ENCODE measurements around the gene LLPH.

LLPH gene

GRCh38 chr12:66144791-66145754, 14.5 kb upstream of the LLPH start:
- Histone ChIP-seq H3K36me3 (ENCODE audit: low read depth) (peaks cover 63% of the 10 kb centered on the region), H3K9me3 (ENCODE audit: severe bottlenecking) (peaks cover 16% of the 10 kb centered on the region), H3K4me3 (ENCODE audit: severe bottlenecking) (no peak overlapping the region), H3K4me1 (ENCODE audit: insufficient read depth, poor library complexity, severe bottlenecking) (peaks cover 6% of the 10 kb centered on the region), H3K27ac (ENCODE audit: poor library complexity, severe bottlenecking) (peak overlapping the region; percentile 2), H3K27me3 (ENCODE audit: insufficient read depth, poor library complexity, severe bottlenecking) (no peaks in the 10 kb centered on the region)
- TF ChIP-seq CTCF (IDR thresholded peaks at IDR 0.05; ENCODE audit: poor library complexity, severe bottlenecking), result peak; percentile 92
- no peak for DNase-seq (ENCODE audit: low spot score)
- ATAC-seq (ENCODE audit: low read depth), result peak; percentile 81

- H3K4me3 ChIP-seq (ENCODE audit: severe bottlenecking), result no peak overlapping the region
- peaks cover 23% of the 10 kb centered on the region for H3K9me3 ChIP-seq (ENCODE audit: severe bottlenecking)
- TF ChIP-seq CTCF (IDR thresholded peaks at IDR 0.05; ENCODE audit: poor library complexity, severe bottlenecking), result no peak
- no peak for DNase-seq (ENCODE audit: low spot score)
- ATAC-seq (ENCODE audit: low read depth), result no peak
- no peak overlapping the region for H3K27ac ChIP-seq (ENCODE audit: poor library complexity, severe bottlenecking)
- no peaks in the 10 kb centered on the region for H3K27me3 ChIP-seq (ENCODE audit: insufficient read depth, poor library complexity, severe bottlenecking)
- H3K36me3 ChIP-seq (ENCODE audit: low read depth), result peaks cover 75% of the 10 kb centered on the region
- peaks cover 6% of the 10 kb centered on the region for H3K4me1 ChIP-seq (ENCODE audit: insufficient read depth, poor library complexity, severe bottlenecking)
Observed at GRCh38 chr12:66143868-66144267, 13.3 kb upstream of the LLPH start.

GRCh38 chr12:66142826-66143225, 12.3 kb upstream of the LLPH start:
- no peak overlapping the region for H3K27ac ChIP-seq (ENCODE audit: poor library complexity, severe bottlenecking)

GRCh38 chr12:66141299-66141698, 10.7 kb upstream of the LLPH start:
- ATAC-seq (ENCODE audit: low read depth), result no peak
- H3K36me3 ChIP-seq (ENCODE audit: low read depth), result peaks cover 89% of the 10 kb centered on the region
- H3K9me3 ChIP-seq (ENCODE audit: severe bottlenecking), result peaks cover 23% of the 10 kb centered on the region
- DNase-seq (ENCODE audit: low spot score), result no peak
- TF ChIP-seq CTCF (IDR thresholded peaks at IDR 0.05; ENCODE audit: poor library complexity, severe bottlenecking), result no peak
- H3K4me1 ChIP-seq (ENCODE audit: insufficient read depth, poor library complexity, severe bottlenecking), result peaks cover 13% of the 10 kb centered on the region
- H3K27me3 ChIP-seq (ENCODE audit: insufficient read depth, poor library complexity, severe bottlenecking), result no peaks in the 10 kb centered on the region
- H3K27ac ChIP-seq (ENCODE audit: poor library complexity, severe bottlenecking), result no peak overlapping the region
- H3K4me3 ChIP-seq (ENCODE audit: severe bottlenecking), result no peak overlapping the region

More at GRCh38 chr12:66142826-66143225, 12.3 kb upstream of the LLPH start:
- Histone ChIP-seq H3K36me3 (ENCODE audit: low read depth) (peaks cover 79% of the 10 kb centered on the region), H3K9me3 (ENCODE audit: severe bottlenecking) (peaks cover 23% of the 10 kb centered on the region), H3K4me3 (ENCODE audit: severe bottlenecking) (no peak overlapping the region), H3K27me3 (ENCODE audit: insufficient read depth, poor library complexity, severe bottlenecking) (no peaks in the 10 kb centered on the region), H3K4me1 (ENCODE audit: insufficient read depth, poor library complexity, severe bottlenecking) (peaks cover 13% of the 10 kb centered on the region)
- TF ChIP-seq CTCF (IDR thresholded peaks at IDR 0.05; ENCODE audit: poor library complexity, severe bottlenecking), result no peak
- no peak for DNase-seq (ENCODE audit: low spot score)
- ATAC-seq (ENCODE audit: low read depth), result no peak

GRCh38 chr12:66140731-66141130, 10.2 kb upstream of the LLPH start:
- no peak for TF ChIP-seq CTCF (IDR thresholded peaks at IDR 0.05; ENCODE audit: poor library complexity, severe bottlenecking)
- H3K4me1 ChIP-seq (ENCODE audit: insufficient read depth, poor library complexity, severe bottlenecking), result peaks cover 13% of the 10 kb centered on the region
- ATAC-seq (ENCODE audit: low read depth), result no peak
- H3K36me3 ChIP-seq (ENCODE audit: low read depth), result peaks cover 92% of the 10 kb centered on the region
- DNase-seq (ENCODE audit: low spot score), result no peak
- peaks cover 23% of the 10 kb centered on the region for H3K9me3 ChIP-seq (ENCODE audit: severe bottlenecking)
- H3K4me3 ChIP-seq (ENCODE audit: severe bottlenecking), result no peak overlapping the region
- H3K27me3 ChIP-seq (ENCODE audit: insufficient read depth, poor library complexity, severe bottlenecking), result no peaks in the 10 kb centered on the region
- no peak overlapping the region for H3K27ac ChIP-seq (ENCODE audit: poor library complexity, severe bottlenecking)

Measured in RWPE2 (cell line).